OCI-LY7 (cell line): ENCODE results near the gene SMCR8. TPM values are rescaled to one million over a fixed set of nuclear protein-coding genes. Genes with fewer than 3 reads are reported as not detected.
"Not testable (repeated sequence)": the region's sequence is repeated elsewhere in the genome, so short reads cannot be mapped to it uniquely, and the experiment has no call there.

Source experiments
- BruUV-seq: library from RNA; stranded (reverse); fragments of 400-500 nt; replicated peaks from 2 replicates; lab custom pipeline; 2021; lab: Mats Ljungman, UMichigan
- CTCF ChIA-PET: fragments of 300-600 bp; sonication (Branson Sonifier 250); formaldehyde crosslinking; loops from one replicate; lab custom pipeline; 2022; ENCODE audit warnings: antibody characterized with exemption; ENCODE audit not compliant: unreplicated experiment; lab: Charles Lee
- POLR2A ChIA-PET: fragments of 300-600 bp; sonication (Branson Sonifier 250); formaldehyde crosslinking; loops from one replicate; lab custom pipeline; 2022; ENCODE audit warnings: antibody characterized with exemption; lab: Charles Lee
- DNase-seq: peaks from one replicate; pipeline ENCODE4 v3.0.0-alpha.2; 2015; ENCODE audit warnings: low spot score
- H2AFZ ChIP-seq: fragments of 200-600 bp; sonication (generic), shearing (Covaris generic); 2 replicates; pipeline ENCODE4 v1.6.1; 2014; ENCODE audit warnings: mild to moderate bottlenecking, antibody characterized with exemption, low read length, moderate library complexity
- H3K27ac ChIP-seq: fragments of 200-600 bp; sonication (generic); 2 replicates; pipeline ENCODE4 v1.5.1; 2014; ENCODE audit warnings: mixed run types, low read depth, mild to moderate bottlenecking, moderate library complexity, low read length, inconsistent platforms; ENCODE audit not compliant: poor library complexity, severe bottlenecking
- H3K36me3 ChIP-seq: fragments of 200-600 bp; sonication (generic); 2 replicates; pipeline ENCODE4 v1.6.1; 2014; ENCODE audit warnings: mild to moderate bottlenecking, antibody characterized with exemption, low read length, moderate library complexity, mixed read lengths; ENCODE audit not compliant: insufficient read depth
- H3K4me1 ChIP-seq: fragments of 200-600 bp; sonication (generic); 2 replicates; pipeline ENCODE4 v1.5.1; 2014; ENCODE audit warnings: mild to moderate bottlenecking, low read length; ENCODE audit not compliant: insufficient read depth, poor library complexity, severe bottlenecking
- H3K4me2 ChIP-seq: fragments of 200-600 bp; sonication (generic); 2 replicates; pipeline ENCODE4 v1.6.1; 2014; ENCODE audit warnings: mild to moderate bottlenecking, low read length
- H3K4me3 ChIP-seq: fragments of 200-600 bp; sonication (generic); 2 replicates; pipeline ENCODE4 v1.5.1; 2014; ENCODE audit warnings: mild to moderate bottlenecking, low read depth, low read length; ENCODE audit not compliant: poor library complexity, severe bottlenecking
- H3K79me2 ChIP-seq: fragments of 200-600 bp; sonication (generic); 2 replicates; pipeline ENCODE4 v1.6.1; 2016; ENCODE audit warnings: low read depth, mild to moderate bottlenecking, low read length, moderate library complexity, mixed read lengths; ENCODE audit not compliant: insufficient read depth
- H3K9me2 ChIP-seq: fragments of 200-600 bp; sonication (generic); 2 replicates; pipeline ENCODE4 v1.6.1; 2016; ENCODE audit warnings: mild to moderate bottlenecking, low read length, mixed read lengths; ENCODE audit not compliant: insufficient read depth
- H3K9me3 ChIP-seq: fragments of 200-600 bp; sonication (generic); 2 replicates; pipeline ENCODE4 v1.6.1; 2014; ENCODE audit warnings: mild to moderate bottlenecking, mixed run types, low read length, mixed read lengths
- H4K20me1 ChIP-seq: fragments of 200-600 bp; sonication (generic); 2 replicates; pipeline ENCODE4 v1.6.1; 2014; ENCODE audit warnings: mild to moderate bottlenecking, antibody characterized with exemption, low read length, moderate library complexity, mixed read lengths; ENCODE audit not compliant: insufficient read depth
- EZH2phosphoT487 ChIP-seq: fragments of 200-600 bp; sonication (generic); IDR thresholded peaks from 2 replicates; pipeline ENCODE4 v1.6.1; 2018; ENCODE audit warnings: low read depth, borderline replicate concordance, mild to moderate bottlenecking, mixed run types, antibody characterized with exemption, low read length, moderate library complexity, mixed read lengths
- intact Hi-C: fragments of 100-400 bp; cut with micrococcal nuclease; formaldehyde crosslinking; loops from one replicate; pipeline ENCODE4 v1.10.0; 2022; ENCODE audit not compliant: unreplicated experiment
- total RNA-seq, 2 experiments: library from RNA; depleted of rRNA in 1 of 2; stranded (reverse); fragments of >200 nt in 1 of 2; shearing (Covaris generic) in 1 of 2; gene quantifications; 2 replicates each; pipeline ENCODE4 v1.2.3, GENCODE V29; 2014 to 2022
- TF ChIP-seq, protein P1 (sequence below): fragments of 200-600 bp; sonication (generic); conservative IDR thresholded peaks from 2 replicates; pipeline ENCODE4 v1.5.1; 2014; ENCODE audit warnings: mild to moderate bottlenecking, antibody characterized with exemption, low read length, moderate library complexity, mixed read lengths

Gene SMCR8
- total RNA-seq, 2 experiments from 2014 or later: 11.8 to 16.1 TPM

DNA sequence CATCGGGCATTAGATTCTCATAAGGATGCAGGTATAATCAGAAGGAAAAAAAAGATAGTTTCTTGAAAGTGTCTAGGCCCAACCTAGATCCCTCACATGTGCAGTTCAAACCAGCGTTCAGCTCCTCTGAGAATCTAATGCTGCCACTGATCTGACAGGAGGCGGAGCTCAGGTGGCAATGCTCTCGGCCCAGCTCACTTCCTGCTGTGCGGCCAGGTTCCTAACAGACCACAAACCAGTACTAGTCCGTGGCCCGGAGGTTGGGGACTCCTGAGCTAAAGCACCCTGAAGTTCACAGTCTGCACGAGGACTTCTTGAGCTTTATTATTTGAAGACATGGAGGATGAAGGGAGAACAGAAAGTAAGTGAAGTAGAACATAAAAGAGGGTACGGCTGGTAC lies 16.8 kb downstream of the SMCR8 start:
- Histone ChIP-seq H3K9me2 (no peaks in the 10 kb centered on the region), H3K79me2 (no peaks in the 10 kb centered on the region), H3K4me1 (no peaks in the 10 kb centered on the region), H3K9me3 (no peaks in the 10 kb centered on the region), H2AFZ (no peak overlapping the region), H3K36me3 (peaks cover 89% of the 10 kb centered on the region), H3K27ac (no peak overlapping the region), H3K4me2 (no peak overlapping the region), H3K4me3 (no peak overlapping the region), H4K20me1 (no peaks in the 10 kb centered on the region)
- CTCF ChIA-PET: interaction anchor here (0.6 kb wide), 1 partner anchor 1601 kb away, joined by 3 read pairs; no protein-coding TSS in a partner anchor
- no peak for TF ChIP-seq EZH2phosphoT487
- TF ChIP-seq, protein P1, sequence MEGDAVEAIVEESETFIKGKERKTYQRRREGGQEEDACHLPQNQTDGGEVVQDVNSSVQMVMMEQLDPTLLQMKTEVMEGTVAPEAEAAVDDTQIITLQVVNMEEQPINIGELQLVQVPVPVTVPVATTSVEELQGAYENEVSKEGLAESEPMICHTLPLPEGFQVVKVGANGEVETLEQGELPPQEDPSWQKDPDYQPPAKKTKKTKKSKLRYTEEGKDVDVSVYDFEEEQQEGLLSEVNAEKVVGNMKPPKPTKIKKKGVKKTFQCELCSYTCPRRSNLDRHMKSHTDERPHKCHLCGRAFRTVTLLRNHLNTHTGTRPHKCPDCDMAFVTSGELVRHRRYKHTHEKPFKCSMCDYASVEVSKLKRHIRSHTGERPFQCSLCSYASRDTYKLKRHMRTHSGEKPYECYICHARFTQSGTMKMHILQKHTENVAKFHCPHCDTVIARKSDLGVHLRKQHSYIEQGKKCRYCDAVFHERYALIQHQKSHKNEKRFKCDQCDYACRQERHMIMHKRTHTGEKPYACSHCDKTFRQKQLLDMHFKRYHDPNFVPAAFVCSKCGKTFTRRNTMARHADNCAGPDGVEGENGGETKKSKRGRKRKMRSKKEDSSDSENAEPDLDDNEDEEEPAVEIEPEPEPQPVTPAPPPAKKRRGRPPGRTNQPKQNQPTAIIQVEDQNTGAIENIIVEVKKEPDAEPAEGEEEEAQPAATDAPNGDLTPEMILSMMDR: no peak
- intact Hi-C loops: no loop called here
- POLR2A ChIA-PET: no interaction called here
- no TSS peak for BruUV-seq
- no peak for DNase-seq

DNA sequence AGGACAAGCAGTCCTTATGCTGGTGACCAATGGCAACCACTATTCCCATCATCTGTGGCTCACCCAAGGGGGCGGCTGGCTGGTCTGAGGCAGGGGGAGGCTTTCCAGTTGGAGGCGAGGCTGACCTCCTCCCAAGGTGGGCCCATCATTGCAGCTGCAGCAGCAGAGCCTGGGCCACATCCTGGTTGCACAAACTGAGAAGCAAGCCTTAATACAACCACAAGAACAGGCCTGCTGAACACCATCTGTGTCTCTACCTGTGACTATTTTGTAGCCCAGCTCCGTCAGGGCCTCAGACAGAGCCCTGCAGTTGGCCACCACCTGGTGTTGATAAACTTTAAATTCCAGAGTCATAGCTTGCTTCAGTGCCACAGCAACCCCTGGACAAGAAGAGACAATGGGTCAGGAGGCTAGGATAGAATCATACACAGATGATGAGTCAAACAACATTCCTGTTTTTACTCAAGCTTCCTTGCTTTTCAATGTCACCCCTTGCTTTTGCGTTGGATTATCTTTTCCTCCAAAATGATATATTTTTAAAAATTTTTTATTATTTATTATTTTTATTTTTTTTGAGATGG lies 17.9 kb downstream of the SMCR8 start:
- intact Hi-C loops: no loop called here
- Histone ChIP-seq H3K4me2 (no peak overlapping the region), H2AFZ (no peak overlapping the region), H3K9me2 (no peaks in the 10 kb centered on the region), H3K4me3 (no peak overlapping the region), H3K27ac (no peak overlapping the region), H3K9me3 (no peaks in the 10 kb centered on the region), H3K4me1 (no peaks in the 10 kb centered on the region), H3K36me3 (peaks cover 86% of the 10 kb centered on the region), H3K79me2 (no peaks in the 10 kb centered on the region), H4K20me1 (no peaks in the 10 kb centered on the region)
- TF ChIP-seq, protein P1: no peak
- no peak for TF ChIP-seq EZH2phosphoT487
- POLR2A ChIA-PET: interaction anchor here (0.6 kb wide), 1 partner anchor 17 kb away, joined by 3 read pairs; no protein-coding TSS in a partner anchor
- CTCF ChIA-PET: no interaction called here
- BruUV-seq: no TSS peak
- no peak for DNase-seq

DNA sequence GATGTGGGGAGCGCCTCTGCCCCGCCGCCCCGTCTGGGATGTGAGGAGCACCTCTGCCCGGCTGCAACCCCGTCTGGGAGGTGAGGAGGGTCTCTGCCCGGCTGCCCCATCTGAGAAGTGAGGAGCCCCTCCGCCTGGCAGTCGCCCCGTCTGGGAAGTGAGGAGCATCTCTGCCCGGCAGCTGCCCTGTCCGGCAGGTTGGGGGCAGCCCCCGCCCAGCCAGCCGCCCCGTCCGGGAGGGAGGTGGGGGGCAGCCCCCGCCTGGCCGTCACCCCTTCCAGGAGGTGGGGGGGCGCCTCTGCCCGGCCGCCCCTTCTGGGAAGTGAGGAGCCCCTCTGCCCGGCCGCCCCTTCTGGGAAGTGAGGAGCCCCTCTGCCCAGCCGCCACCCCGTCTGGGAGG lies 23.1 kb downstream of the SMCR8 start:
- BruUV-seq, H3K4me1 ChIP-seq, H3K27ac ChIP-seq, intact Hi-C loops, H3K4me3 ChIP-seq, H3K9me3 ChIP-seq, DNase-seq, CTCF ChIA-PET, H2AFZ ChIP-seq, H3K79me2 ChIP-seq, POLR2A ChIA-PET, H3K9me2 ChIP-seq, H3K4me2 ChIP-seq, H4K20me1 ChIP-seq: not testable (repeated sequence)
- H3K36me3 ChIP-seq: peaks cover 82% of the 10 kb centered on the region
